ENCODE measurements around the gene DENND2C.
"Not testable (repeated sequence)": the region's sequence is repeated elsewhere in the genome, so short reads cannot be mapped to it uniquely, and the experiment has no call there.

DENND2C gene

DNA sequence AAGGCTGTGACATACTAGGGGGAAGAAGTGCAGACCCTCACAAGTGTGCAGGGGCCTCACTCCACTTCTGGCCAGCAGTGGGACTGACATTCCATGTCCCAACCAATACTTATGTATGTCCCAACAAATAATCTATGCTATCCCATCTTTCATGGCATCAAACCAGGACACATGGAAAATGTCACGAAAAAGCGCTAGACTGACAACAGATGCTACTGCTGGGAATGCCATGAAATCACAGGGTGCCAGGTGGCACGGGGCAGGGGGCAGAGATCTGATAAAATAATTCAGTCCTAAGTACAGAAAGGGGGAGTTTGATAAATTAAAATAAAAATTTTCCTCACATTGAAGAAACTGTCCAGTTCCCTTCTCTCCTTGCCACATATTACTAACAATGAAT lies 60.8 kb downstream of the DENND2C start:
- no peak for DNase-seq (ENCODE audit: low read depth in 3 of 3)

GRCh38 chr1:114607223-114607622 lies 62.6 kb downstream of the DENND2C start:
- no peak for DNase-seq (ENCODE audit: low read depth in 3 of 3)

DNA sequence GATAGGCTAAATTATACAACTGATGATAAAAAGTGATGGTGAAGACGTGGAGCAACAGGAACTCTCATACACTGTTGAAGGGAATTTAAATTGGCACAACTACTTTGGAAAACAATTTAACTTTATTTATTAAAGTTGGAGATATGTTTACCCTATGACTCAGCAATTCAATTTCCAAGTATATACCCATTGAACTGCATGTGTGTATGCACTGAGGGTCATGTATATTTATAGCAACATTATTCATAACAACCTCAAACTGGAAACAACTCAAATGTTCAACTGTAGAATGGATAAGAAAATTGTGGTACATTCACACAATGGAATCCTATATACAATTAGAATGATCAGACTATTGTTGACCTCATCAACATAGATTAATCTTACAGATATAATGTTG lies 71.9 kb downstream of the DENND2C start:
- no peak for DNase-seq (ENCODE audit: low read depth in 3 of 3)

GRCh38 chr1:114595602-114596001 lies 74.2 kb downstream of the DENND2C start:
- no peak for DNase-seq (ENCODE audit: low read depth in 3 of 3)

DNA sequence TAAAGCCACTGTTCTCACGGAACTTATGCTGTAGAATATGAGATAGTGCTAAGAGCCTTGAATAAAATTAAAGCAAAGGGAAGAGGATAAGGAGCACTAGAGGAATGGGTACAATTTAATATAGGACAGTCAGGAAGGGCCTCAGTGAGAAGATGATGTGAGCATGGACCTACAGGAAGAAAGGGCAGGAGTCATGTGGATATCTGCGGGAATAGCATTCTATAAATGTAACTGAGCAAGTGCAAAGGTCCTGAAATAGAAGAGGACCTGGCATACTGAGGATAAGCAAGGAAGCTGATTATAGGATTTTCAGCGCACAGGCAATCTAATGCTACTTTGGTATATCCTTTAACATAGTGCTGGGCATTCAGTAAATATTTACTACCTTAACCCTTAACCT lies 75.8 kb downstream of the DENND2C start:
- DNase-seq (ENCODE audit: low read depth in 3 of 3): no peak

DNA sequence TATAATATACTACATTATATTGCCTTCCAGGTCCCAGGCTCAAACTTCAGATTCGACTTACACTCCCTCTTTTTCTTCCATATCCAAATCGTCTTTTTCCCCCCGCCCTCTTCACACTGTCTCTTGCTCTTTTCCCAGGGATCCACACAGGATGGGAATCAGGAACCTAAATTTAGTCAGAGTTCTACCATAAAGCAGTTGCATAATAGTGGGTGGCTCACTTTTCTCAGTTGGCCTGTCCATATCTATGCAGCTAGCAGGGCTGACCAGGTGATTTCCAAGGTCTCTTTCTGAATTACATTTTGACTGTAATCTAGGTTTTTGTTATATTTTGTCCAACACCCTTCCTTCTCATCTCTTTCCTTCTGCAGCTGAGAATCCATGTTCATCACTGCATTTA lies 80.7 kb downstream of the DENND2C start:
- no peak for DNase-seq (ENCODE audit: low read depth in 3 of 3)

DNA sequence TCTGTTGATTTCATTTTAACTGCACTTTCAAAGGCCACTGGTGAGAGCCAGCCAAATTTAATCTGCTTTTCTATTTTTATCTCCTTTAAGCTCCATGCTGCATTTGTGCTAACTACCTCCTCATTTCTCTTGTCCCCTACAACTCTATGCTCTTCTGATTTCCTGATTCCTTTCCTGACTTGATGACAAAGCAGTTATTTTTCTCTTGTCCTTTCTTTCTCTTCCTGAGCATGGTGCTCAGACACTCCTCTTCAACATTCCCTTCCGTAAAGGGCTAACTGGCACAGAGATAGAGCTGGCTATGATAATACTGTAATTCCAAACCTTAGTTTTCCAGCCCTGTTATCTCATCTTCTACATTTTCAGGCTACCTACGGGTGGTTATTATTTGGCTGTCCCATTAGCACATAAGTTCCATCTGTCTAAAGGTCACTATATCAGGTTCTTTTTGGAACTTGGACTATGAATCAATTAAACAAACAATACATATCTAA lies 81.6 kb downstream of the DENND2C start:
- no peak for DNase-seq (ENCODE audit: low read depth in 3 of 3)

- DNase-seq (ENCODE audit: low read depth in 3 of 3): no peak
Observed at GRCh38 chr1:114587203-114587991, 82.5 kb downstream of the DENND2C start.

GRCh38 chr1:114586513-114587047 lies 83.3 kb downstream of the DENND2C start:
- no peak for DNase-seq (ENCODE audit: low read depth in 3 of 3)

- no peak for DNase-seq (ENCODE audit: low read depth in 3 of 3)
Observed at GRCh38 chr1:114585231-114585630, 84.6 kb downstream of the DENND2C start.

- peak; percentile 85 to 92 (median 88) for DNase-seq (ENCODE audit: low read depth in 3 of 3)
Observed at GRCh38 chr1:114581335-114582287, 88.2 kb downstream of the DENND2C start, which contains the start of gene BCAS2. Gene BCAS2 (minus strand): TSS chr1:114581615. CDS start chr1:114581591, 24 bp downstream.

GRCh38 chr1:114574365-114574764 lies 95.5 kb downstream of the DENND2C start:
- no peak for DNase-seq (ENCODE audit: low read depth in 3 of 3)

DNA sequence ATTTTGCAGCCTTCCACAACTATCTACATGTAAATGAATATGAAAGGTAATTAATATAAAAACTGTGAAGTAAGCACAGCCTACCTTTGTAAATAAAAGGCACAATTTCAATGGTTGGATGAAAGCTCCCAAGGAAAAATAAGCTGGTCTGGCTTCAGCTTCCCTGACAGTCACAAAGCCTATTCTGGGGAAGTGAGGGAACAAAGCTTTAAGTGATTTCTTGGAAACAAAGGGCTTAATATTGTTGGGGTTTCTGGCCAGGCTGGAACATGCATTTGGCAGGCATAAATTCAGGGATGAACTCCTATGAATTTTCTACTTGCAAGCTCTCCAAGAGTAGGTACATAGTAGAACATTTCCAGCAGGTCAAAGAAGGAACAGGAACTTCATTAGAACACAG lies 105.7 kb downstream of the DENND2C start:
- no peak for DNase-seq (ENCODE audit: low read depth in 3 of 3)

DNA sequence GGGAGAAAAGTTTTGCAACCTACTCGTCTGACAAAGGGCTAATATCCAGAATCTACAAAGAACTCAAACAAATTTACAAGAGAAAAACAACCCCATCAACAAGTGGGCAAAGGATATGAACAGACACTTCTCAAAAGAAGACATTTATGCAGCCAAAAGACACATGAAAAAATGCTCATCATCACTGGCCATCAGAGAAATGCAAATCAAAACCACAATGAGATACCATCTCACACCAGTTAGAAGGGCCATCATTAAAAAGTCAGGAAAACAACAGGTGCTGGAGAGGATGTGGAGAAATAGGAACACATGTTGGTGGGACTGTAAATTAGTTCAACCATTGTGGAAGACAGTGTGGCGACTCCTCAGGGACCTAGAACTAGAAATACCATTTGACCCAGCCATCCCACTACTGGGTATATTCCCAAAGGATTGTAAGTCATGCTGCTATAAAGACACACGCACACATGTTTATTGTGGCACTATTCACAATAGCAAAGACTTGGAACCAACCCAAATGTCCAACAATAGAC lies 106.8 kb downstream of the DENND2C start:
- DNase-seq (ENCODE audit: low read depth in 3 of 3): not testable (repeated sequence)

- no peak for DNase-seq (ENCODE audit: low read depth in 3 of 3)
Observed at GRCh38 chr1:114561333-114561732, 108.5 kb downstream of the DENND2C start.

DNA sequence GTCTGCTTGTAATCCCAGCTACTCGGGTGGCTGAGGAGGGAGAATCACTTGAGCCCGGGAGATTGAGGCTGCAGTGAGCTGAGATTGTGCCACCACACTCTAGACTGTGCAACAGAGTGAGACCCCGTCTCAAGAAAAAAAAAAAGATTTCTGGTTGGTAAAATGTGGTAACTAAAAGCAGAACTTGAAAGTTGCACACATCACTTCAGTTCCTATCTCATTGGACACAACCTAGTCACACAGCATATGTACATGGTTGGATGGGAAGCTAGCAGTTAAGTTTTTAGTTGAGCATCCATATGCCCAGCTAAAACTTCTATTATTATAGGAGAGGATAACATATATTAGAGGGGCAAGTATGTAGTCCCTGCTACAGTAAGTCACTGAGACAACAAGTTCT lies 110.5 kb downstream of the DENND2C start:
- DNase-seq (ENCODE audit: low read depth in 3 of 3): no peak

DNA sequence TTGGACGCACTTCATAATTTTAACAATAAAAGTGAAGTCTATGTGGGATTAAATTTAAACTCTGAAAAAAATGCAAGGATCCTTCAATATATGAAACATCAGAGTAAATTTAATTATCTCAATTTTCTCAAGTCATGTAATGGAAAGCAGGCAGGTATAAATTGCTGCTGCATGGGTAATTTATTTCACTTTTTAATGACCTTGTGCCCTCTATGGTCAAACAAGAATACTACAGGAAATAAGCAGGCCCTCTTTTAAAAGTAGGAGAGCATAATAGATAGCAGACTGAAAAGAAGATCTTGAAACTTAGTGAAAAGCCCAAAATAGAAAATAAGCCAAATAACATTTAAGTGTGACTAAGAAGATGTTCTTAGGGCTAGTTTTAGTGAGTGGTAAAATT lies 111.3 kb downstream of the DENND2C start:
- no peak for DNase-seq (ENCODE audit: low read depth in 3 of 3)

- DNase-seq (ENCODE audit: low read depth in 3 of 3): no peak
Observed at GRCh38 chr1:114554577-114554976, 115.3 kb downstream of the DENND2C start.

GRCh38 chr1:114552106-114552639 lies 117.7 kb downstream of the DENND2C start:
- no peak for DNase-seq (ENCODE audit: low read depth in 3 of 3)

- DNase-seq (ENCODE audit: low read depth in 3 of 3): no peak
Observed at GRCh38 chr1:114551400-114551799, 118.4 kb downstream of the DENND2C start.

GRCh38 chr1:114550336-114550735 lies 119.5 kb downstream of the DENND2C start:
- no peak for DNase-seq (ENCODE audit: low read depth in 3 of 3)

DNA sequence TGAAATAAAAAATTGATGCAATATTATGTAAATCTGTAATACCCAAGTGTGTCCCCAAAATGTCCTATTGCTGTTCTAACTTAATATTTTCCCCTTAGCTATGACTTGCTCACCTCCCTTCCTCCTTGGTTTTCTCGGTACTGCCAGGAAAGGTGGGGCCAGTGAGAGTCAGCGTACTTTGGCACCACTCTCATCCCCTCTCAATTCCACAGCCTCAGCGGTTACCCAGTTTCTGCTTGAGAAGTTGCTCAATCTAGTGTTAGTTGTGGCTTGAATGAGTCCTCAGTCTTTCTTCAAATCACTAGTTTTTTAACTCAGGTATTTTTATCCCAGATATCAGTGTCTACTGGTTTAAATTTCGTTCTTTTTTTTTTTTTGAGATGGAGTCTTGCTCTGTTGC lies 120.7 kb downstream of the DENND2C start:
- DNase-seq (ENCODE audit: low read depth in 3 of 3): no peak

Measured in stimulated activated CD4-positive, alpha-beta T cell treated with anti-CD3 and anti-CD28 coated beads, TNF-alpha, amount 100 ng/mL, for 48 hours (primary cell).